Tibial artery (tissue), 4 donors: Measurements from ENCODE around the gene KCNJ6.
A peak's percentile ranks its signal among the peaks of the same experiment; 100 is the strongest.

Experiments used
- DNase-seq, 2 donors: peaks; one replicate each; pipeline ENCODE4 v3.0.0-alpha.2; 2019
- H3K27ac ChIP-seq, 2 donors: fragments of 200-600 bp; sonication (generic) in 1 of 2; 1 replicate in 1 of 2; 2 replicates in 1 of 2; pipeline ENCODE4 v1.5.1; 2018 to 2019; ENCODE audit warnings: mild to moderate bottlenecking in 1 of 2
- H3K27me3 ChIP-seq, 2 donors: fragments of 200-600 bp; sonication (generic) in 1 of 2; one replicate each; pipeline versions ENCODE4 v1.5.1 to v1.6.0; 2016 to 2019
- H3K36me3 ChIP-seq, 3 donors: fragments of 200-600 bp; sonication (generic) in 2 of 3; one replicate each; pipeline ENCODE4 v1.5.1; 2016 to 2019; ENCODE audit warnings: mild to moderate bottlenecking in 2 of 3
- H3K4me1 ChIP-seq, 4 donors: fragments of 200-600 bp; sonication (generic) in 2 of 4; 1 replicate in 3 of 4; 2 replicates in 1 of 4; pipeline ENCODE4 v1.5.1; 2016 to 2019
- H3K4me3 ChIP-seq, 2 donors: fragments of 200-600 bp; sonication (generic) in 1 of 2; 1 replicate in 1 of 2; 2 replicates in 1 of 2; pipeline ENCODE4 v1.5.1; 2018 to 2019; ENCODE audit warnings: mild to moderate bottlenecking in 2 of 2
- H3K9me3 ChIP-seq, 3 donors: fragments of 200-600 bp; sonication (generic) in 1 of 3; one replicate each; pipeline ENCODE4 v1.5.1; 2016 to 2019
- intact Hi-C: fragments of 100-400 bp; cut with DNase I; formaldehyde crosslinking; loops from one replicate; pipeline ENCODE4 v1.15.0; 2023; ENCODE audit warnings: low total_unique reads
- TF ChIP-seq, protein P1 (sequence below), 2 experiments: fragments of 200-600 bp in 1 of 2; fragments of 450-650 bp in 1 of 2; IDR thresholded peaks; one replicate each; pipeline ENCODE4 v1.5.1; 2017 to 2019; ENCODE audit warnings: antibody characterized with exemption in 2 of 2, mild to moderate bottlenecking in 1 of 2, moderate library complexity in 1 of 2

The KCNJ6 gene

DNA sequence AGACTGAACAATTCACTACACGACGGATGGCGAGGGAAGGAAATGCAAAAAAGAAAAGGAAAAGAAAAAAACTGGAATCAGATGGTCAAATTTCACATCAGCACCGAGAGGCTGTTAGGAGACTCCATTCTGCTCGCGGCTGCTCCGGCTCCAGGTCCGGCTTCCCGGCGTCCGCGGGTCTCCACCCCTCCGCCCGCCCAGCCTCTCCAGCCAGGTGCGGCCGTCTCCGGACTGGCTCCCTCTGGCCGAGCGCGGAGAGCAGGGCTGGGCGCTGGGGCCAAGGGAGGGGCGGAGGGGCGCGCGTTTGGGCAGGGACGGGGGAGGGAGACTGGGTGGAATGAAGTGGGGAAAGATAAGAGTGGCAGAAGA, 332 bp downstream of the KCNJ6 start:
- Histone ChIP-seq H3K27ac (no peak overlapping the region), H3K36me3 (no peaks in the 10 kb centered on the region), H3K27me3 (peaks cover 0 to 72% of the 10 kb centered on the region in 2 donors), H3K4me3 (peak overlapping the region; percentile 21 to 37), H3K4me1 (peaks cover 0 to 23% (median 20%) of the 10 kb centered on the region in 4 donors), H3K9me3 (no peaks in the 10 kb centered on the region)
- TF ChIP-seq, protein P1, sequence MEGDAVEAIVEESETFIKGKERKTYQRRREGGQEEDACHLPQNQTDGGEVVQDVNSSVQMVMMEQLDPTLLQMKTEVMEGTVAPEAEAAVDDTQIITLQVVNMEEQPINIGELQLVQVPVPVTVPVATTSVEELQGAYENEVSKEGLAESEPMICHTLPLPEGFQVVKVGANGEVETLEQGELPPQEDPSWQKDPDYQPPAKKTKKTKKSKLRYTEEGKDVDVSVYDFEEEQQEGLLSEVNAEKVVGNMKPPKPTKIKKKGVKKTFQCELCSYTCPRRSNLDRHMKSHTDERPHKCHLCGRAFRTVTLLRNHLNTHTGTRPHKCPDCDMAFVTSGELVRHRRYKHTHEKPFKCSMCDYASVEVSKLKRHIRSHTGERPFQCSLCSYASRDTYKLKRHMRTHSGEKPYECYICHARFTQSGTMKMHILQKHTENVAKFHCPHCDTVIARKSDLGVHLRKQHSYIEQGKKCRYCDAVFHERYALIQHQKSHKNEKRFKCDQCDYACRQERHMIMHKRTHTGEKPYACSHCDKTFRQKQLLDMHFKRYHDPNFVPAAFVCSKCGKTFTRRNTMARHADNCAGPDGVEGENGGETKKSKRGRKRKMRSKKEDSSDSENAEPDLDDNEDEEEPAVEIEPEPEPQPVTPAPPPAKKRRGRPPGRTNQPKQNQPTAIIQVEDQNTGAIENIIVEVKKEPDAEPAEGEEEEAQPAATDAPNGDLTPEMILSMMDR (IDR thresholded peaks at IDR 0.05): no peak
- no peak for DNase-seq
- intact Hi-C loops: loop anchor here (2.0 kb wide), 1 partner anchor 203 kb away; no protein-coding TSS in a partner anchor

DNA sequence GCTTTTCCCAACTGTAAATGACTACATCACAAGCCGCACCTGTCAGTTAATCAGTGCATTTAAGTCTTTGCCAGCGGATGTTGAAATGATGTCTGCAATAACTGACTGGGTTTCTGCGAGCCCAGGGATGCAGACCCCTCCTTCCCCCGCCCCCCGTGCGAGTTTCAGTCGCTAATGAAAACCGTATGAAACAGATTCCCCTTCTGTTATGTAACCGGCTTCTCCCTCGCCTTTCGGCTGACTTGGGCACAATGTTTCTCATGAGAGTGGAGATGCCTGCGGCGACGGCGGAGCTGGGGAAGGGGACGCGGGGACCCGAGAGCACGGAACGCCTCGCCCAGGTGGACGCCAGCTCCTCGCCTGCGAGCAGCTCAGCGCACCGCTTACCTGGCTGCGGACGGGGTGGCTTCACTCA, 753 bp downstream of the KCNJ6 start:
- peak overlapping the region in 1 of 2 donors; percentile 21 for H3K4me3 ChIP-seq
- no peak overlapping the region for H3K27ac ChIP-seq
- H3K27me3 ChIP-seq: peaks cover 0 to 72% of the 10 kb centered on the region in 2 donors
- no peaks in the 10 kb centered on the region for H3K36me3 ChIP-seq
- H3K9me3 ChIP-seq: no peaks in the 10 kb centered on the region
- TF ChIP-seq, protein P1 (IDR thresholded peaks at IDR 0.05): no peak
- intact Hi-C loops: loop anchor here (2.0 kb wide), 1 partner anchor 203 kb away; no protein-coding TSS in a partner anchor
- DNase-seq: no peak
- peaks cover 0 to 23% (median 20%) of the 10 kb centered on the region in 4 donors for H3K4me1 ChIP-seq

DNA sequence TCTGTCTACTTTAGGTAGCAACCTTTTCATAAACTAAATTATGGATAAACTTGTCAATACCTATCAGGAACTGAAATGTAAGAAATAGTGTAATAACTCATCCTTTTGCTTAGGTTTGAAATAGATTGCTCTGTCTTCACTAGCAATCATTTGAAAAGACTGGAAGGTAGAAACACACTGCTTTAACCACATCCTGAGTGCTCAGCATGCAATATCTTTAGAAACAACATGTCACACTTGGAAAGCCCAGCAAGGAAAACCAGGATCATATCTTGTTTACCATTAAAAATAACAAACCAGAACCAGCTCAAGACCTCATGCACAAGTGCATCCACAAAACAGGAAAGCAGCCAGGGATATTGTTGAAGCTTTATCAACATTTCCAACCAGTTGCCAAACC, 3.6 kb downstream of the KCNJ6 start:
- peaks cover 0 to 52% of the 10 kb centered on the region in 2 donors for H3K27me3 ChIP-seq
- no peaks in the 10 kb centered on the region for H3K9me3 ChIP-seq
- no peak overlapping the region for H3K4me3 ChIP-seq
- intact Hi-C loops: no loop called here
- TF ChIP-seq, protein P1 (IDR thresholded peaks at IDR 0.05): no peak
- DNase-seq: no peak
- H3K36me3 ChIP-seq: no peaks in the 10 kb centered on the region
- H3K4me1 ChIP-seq: peaks cover 0 to 23% (median 20%) of the 10 kb centered on the region in 4 donors
- no peak overlapping the region for H3K27ac ChIP-seq

DNA sequence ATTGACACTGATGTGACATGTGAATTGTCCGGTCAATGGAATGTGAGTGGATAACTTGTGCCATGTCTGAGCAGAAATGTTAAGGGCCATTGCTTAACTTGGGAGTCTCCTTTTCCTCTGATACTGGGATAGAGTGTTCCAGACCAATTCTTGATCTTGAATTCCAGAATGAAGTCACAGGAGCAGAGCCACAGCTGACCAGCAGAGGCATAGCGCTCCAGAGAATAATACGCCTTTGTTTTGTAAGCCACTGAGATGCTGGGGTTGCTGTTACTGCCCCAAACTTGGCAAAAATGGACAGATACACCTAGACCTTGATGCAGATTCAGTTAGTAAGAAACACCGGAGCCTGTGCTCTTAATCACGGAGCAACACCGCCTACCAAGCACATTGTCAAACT, 6.3 kb downstream of the KCNJ6 start:
- H3K4me1 ChIP-seq: peaks cover 0 to 8% (median 4%) of the 10 kb centered on the region in 4 donors
- no peak overlapping the region for H3K27ac ChIP-seq
- no peaks in the 10 kb centered on the region for H3K36me3 ChIP-seq
- no peak overlapping the region for H3K4me3 ChIP-seq
- DNase-seq: no peak
- H3K9me3 ChIP-seq: no peaks in the 10 kb centered on the region
- intact Hi-C loops: no loop called here
- H3K27me3 ChIP-seq: peaks cover 0 to 28% of the 10 kb centered on the region in 2 donors
- TF ChIP-seq, protein P1 (IDR thresholded peaks at IDR 0.05): no peak

DNA sequence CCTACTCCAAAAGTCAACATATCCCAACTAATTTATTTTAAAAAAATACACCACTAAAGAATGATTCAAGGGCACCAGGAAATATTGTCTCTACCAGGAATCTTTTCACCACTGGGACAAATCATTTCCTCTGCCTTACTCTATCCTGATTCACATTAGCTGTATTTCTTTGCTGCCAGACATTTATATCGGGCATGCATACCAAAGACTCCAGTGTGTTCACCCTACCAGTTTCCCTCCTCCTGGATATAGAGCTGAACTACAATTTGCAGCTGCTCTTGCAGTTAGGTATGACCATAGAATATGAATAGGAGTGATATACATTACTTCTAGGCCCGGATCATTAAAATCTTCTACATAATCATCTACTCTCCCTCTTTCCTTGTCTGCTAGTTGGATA, 7.6 kb downstream of the KCNJ6 start:
- H3K9me3 ChIP-seq: no peaks in the 10 kb centered on the region
- peaks cover 0 to 15% of the 10 kb centered on the region in 2 donors for H3K27me3 ChIP-seq
- no peak for DNase-seq
- H3K4me1 ChIP-seq: no peaks in the 10 kb centered on the region
- H3K36me3 ChIP-seq: no peaks in the 10 kb centered on the region
- TF ChIP-seq, protein P1 (IDR thresholded peaks at IDR 0.05): no peak
- H3K27ac ChIP-seq: no peak overlapping the region
- intact Hi-C loops: no loop called here
- no peak overlapping the region for H3K4me3 ChIP-seq

GRCh38 chr21:37907076-37907475, 9.2 kb downstream of the KCNJ6 start:
- intact Hi-C loops: no loop called here
- Histone ChIP-seq H3K9me3 (no peaks in the 10 kb centered on the region), H3K4me1 (no peaks in the 10 kb centered on the region), H3K4me3 (no peak overlapping the region), H3K36me3 (no peaks in the 10 kb centered on the region), H3K27me3 (peaks cover 0 to 3% of the 10 kb centered on the region in 2 donors), H3K27ac (no peak overlapping the region)
- TF ChIP-seq, protein P1 (IDR thresholded peaks at IDR 0.05): no peak
- no peak for DNase-seq
